HEK293T (cell line): Measurements from ENCODE around the gene PPP1R1B.
A peak's percentile ranks its signal among the peaks of the same experiment; 100 is the strongest.

ENCODE experiments used
- CTCF ChIA-PET: fragments of 350-600 bp; formaldehyde crosslinking; extraction: SDS; loops from one replicate; lab custom pipeline; 2021; ENCODE audit warnings: antibody characterized with exemption, inconsistent platforms; lab: Yijun Ruan, JAX
- POLR2A ChIA-PET: fragments of 350-600 bp; formaldehyde crosslinking; extraction: SDS; loops from one replicate; lab custom pipeline; 2020; ENCODE audit warnings: antibody characterized with exemption, inconsistent platforms; lab: Yijun Ruan, JAX
- DNase-seq: peaks from one replicate; pipeline ENCODE4 v3.0.0; 2012; ENCODE audit warnings: mixed read lengths; ENCODE audit errors: extremely low spot score
- ARNT ChIP-seq: fragments of 450-650 bp; IDR thresholded peaks from 2 replicates; pipeline ENCODE4 v1.6.1; 2017; ENCODE audit warnings: mild to moderate bottlenecking
- BHLHE40 ChIP-seq: fragments of 450-650 bp; IDR thresholded peaks from 2 replicates; pipeline ENCODE4 v1.6.1; 2016; ENCODE audit warnings: mild to moderate bottlenecking, moderate library complexity, borderline replicate concordance
- CTBP1 ChIP-seq: fragments of 450-650 bp; IDR thresholded peaks from 2 replicates; pipeline ENCODE4 v1.6.1; 2016; ENCODE audit warnings: borderline replicate concordance
- ELF4 ChIP-seq: fragments of 450-650 bp; IDR thresholded peaks from 2 replicates; pipeline ENCODE4 v1.6.1; 2017; ENCODE audit warnings: antibody characterized with exemption
- FOXA1 ChIP-seq: fragments of 450-650 bp; IDR thresholded peaks from 2 replicates; pipeline ENCODE4 v1.6.1; 2016; ENCODE audit warnings: mild to moderate bottlenecking
- FOXK2 ChIP-seq: fragments of 450-650 bp; IDR thresholded peaks from 2 replicates; pipeline ENCODE4 v1.6.1; 2016; ENCODE audit warnings: mild to moderate bottlenecking
- FOXM1 ChIP-seq: fragments of 450-650 bp; IDR thresholded peaks from 2 replicates; pipeline ENCODE4 v1.6.1; 2017; ENCODE audit warnings: mild to moderate bottlenecking, borderline replicate concordance
- HDGF ChIP-seq: fragments of 450-650 bp; IDR thresholded peaks from 2 replicates; pipeline ENCODE4 v1.6.1; 2017; ENCODE audit warnings: antibody characterized with exemption, borderline replicate concordance
- L3MBTL2 ChIP-seq: fragments of 450-650 bp; conservative IDR thresholded peaks from 2 replicates; pipeline ENCODE4 v1.6.1; 2016; ENCODE audit warnings: mild to moderate bottlenecking
- LEF1 ChIP-seq: fragments of 450-650 bp; IDR thresholded peaks from 2 replicates; pipeline ENCODE4 v1.6.1; 2017; ENCODE audit warnings: mild to moderate bottlenecking, borderline replicate concordance
- NFRKB ChIP-seq: fragments of 450-650 bp; IDR thresholded peaks from 2 replicates; pipeline ENCODE4 v1.6.1; 2016; ENCODE audit warnings: mild to moderate bottlenecking, moderate library complexity
- SP1 ChIP-seq: fragments of 450-650 bp; IDR thresholded peaks from 2 replicates; pipeline ENCODE4 v1.6.1; 2017
- SUZ12 ChIP-seq: fragments of 450-650 bp; IDR thresholded peaks from 2 replicates; pipeline ENCODE4 v1.6.1; 2016; ENCODE audit warnings: mild to moderate bottlenecking
- TARDBP ChIP-seq: fragments of 450-650 bp; IDR thresholded peaks from 2 replicates; pipeline ENCODE4 v1.6.1; 2016
- ZNF384 ChIP-seq: fragments of 450-650 bp; IDR thresholded peaks from 2 replicates; pipeline ENCODE4 v1.6.1; 2016
- TF ChIP-seq, protein P1 (sequence below): fragments of 450-650 bp; IDR thresholded peaks from 2 replicates; pipeline ENCODE4 v1.6.1; 2016

PPP1R1B gene

DNA sequence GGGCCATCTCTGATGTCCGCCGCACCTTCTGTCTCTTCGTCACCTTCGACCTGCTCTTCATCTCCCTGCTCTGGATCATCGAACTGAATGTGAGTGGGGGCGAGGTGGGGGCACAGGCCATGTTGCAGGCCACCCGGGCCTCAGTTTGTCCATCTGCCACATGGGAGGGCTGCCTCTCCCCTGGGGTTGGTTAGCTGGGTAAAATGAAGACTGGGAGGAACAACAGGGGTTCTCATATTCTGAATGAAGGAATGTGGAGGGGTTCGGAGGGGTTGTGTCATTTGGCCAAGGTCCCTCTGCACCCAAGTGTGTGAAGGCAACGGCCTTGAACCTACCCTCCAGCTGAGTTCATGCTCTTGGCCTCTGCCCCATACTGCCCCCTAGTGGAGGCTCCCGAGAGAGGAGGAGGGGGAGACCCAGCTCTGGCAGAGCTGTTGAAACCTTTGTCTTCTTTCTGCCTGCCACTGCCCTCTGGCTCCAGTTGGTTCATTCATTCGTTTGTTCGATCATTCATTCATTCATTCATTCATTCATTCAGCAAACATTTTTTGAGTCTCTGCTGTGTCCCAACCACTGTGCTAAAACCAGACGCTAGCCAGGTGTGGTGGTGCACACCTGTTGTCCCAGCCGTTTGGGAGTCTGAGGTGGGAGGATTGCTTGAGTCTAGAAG lies 27.0 kb downstream of the PPP1R1B start:
- peak; percentile 76 for DNase-seq
- TF ChIP-seq L3MBTL2 (no peak), TARDBP (no peak), SP1 (no peak), SUZ12 (no peak), ZNF384 (no peak), BHLHE40 (no peak), HDGF (no peak), LEF1 (no peak), FOXA1 (no peak), CTBP1 (no peak), NFRKB (no peak), FOXM1 (no peak), FOXK2 (no peak), ELF4 (no peak), ARNT (no peak)
- TF ChIP-seq, protein P1, sequence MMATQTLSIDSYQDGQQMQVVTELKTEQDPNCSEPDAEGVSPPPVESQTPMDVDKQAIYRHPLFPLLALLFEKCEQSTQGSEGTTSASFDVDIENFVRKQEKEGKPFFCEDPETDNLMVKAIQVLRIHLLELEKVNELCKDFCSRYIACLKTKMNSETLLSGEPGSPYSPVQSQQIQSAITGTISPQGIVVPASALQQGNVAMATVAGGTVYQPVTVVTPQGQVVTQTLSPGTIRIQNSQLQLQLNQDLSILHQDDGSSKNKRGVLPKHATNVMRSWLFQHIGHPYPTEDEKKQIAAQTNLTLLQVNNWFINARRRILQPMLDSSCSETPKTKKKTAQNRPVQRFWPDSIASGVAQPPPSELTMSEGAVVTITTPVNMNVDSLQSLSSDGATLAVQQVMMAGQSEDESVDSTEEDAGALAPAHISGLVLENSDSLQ: no peak
- ChIA-PET CTCF (interaction anchor here (0.5 to 5.3 kb wide), 17 partner anchors 10 to 447 kb away, joined by 3 to 40 read pairs (median 7); partner anchors contain the start of genes ERBB2, PGAP3, STARD3 and TCAP), POLR2A (interaction anchor here (1.1 to 2.1 kb wide), 4 partner anchors 10 to 46 kb away, joined by 3 to 8 read pairs (median 6); partner anchors contain the start of genes ERBB2 and PGAP3)

DNA sequence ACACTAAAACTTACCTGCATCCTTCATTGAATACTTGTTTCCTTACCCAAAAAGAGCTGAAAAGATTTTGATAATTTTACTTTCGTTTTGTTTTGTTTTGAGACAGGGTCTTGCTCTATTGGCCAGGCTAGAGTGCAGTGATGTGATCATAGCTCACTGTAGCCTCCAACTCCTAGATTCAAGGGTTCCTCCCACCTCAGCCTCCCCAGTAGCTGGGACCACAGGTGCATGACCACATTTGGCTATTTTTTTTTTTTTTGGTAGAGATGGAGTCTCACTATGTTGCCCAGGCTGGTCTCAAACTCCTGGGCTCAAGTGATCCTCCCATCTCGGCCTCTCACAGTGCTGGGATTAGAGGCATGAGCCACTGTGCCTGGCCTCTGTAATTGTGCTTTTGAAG lies 28.4 kb downstream of the PPP1R1B start:
- TF ChIP-seq FOXK2 (no peak), FOXA1 (no peak), TARDBP (no peak), CTBP1 (no peak), ARNT (no peak), FOXM1 (no peak), HDGF (no peak), ELF4 (no peak), L3MBTL2 (no peak), LEF1 (no peak), SUZ12 (no peak), SP1 (no peak)
- TF ChIP-seq, protein P1: no peak
- ChIA-PET POLR2A (interaction anchor here (0.7 to 1.4 kb wide), 4 partner anchors 8 to 36 kb away, joined by 3 to 5 read pairs (median 3); partner anchors contain the start of genes PGAP3 and PNMT), CTCF (interaction anchor here (0.7 to 5.3 kb wide), 13 partner anchors 9 to 35 kb away, joined by 3 to 40 read pairs (median 6); no protein-coding TSS in a partner anchor)
- no peak for DNase-seq

DNA sequence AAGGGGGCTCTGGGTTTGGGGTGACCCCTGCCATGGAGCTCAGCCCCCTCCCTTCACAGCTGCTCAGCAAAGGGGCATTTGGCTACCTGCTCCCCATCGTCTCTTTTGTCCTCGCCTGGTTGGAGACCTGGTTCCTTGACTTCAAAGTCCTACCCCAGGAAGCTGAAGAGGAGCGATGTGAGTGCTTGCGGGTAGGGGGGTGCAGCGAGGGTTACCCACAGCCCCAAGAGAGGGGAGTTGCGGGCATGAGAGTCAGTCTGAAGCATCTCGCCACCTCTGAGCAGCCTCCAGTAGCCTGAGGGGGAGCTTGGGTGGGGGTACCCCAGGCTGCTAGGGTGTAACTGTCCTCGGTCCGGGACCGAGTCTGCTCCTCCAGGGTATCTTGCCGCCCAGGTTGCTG lies 31.6 kb downstream of the PPP1R1B start:
- ChIA-PET CTCF (no interaction called here), POLR2A (no interaction called here)
- no peak for TF ChIP-seq FOXM1
- no peak for DNase-seq

DNA sequence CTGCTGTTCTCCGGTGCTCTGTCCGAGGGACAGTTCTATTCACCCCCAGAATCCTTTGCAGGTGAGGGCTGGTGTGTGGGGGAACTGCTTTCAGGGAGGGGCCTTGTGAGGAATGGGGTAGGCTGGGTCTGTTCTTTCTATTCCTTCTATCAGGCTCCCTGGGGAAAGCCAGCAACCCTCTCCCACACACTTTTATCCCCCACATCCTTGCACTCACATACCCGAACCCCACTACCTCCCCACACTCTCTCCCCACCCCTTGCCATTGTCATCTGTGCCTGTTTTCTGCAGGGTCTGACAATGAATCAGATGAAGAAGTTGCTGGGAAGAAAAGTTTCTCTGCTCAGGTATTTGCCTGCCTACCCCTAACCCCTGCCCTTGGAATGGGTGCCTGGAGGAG lies 32.0 kb downstream of the PPP1R1B start:
- ChIA-PET POLR2A (no interaction called here), CTCF (no interaction called here)
- no peak for DNase-seq
- TF ChIP-seq L3MBTL2: no peak
- TF ChIP-seq HDGF: no peak
- no peak for TF ChIP-seq FOXA1
- no peak for TF ChIP-seq FOXK2
- TF ChIP-seq ARNT: no peak
- no peak for TF ChIP-seq TARDBP
- TF ChIP-seq LEF1: no peak
- TF ChIP-seq SP1: no peak
- TF ChIP-seq BHLHE40: no peak
- TF ChIP-seq SUZ12: no peak
- no peak for TF ChIP-seq FOXM1
- TF ChIP-seq, protein P1: no peak
- no peak for TF ChIP-seq NFRKB
- TF ChIP-seq ZNF384: no peak

DNA sequence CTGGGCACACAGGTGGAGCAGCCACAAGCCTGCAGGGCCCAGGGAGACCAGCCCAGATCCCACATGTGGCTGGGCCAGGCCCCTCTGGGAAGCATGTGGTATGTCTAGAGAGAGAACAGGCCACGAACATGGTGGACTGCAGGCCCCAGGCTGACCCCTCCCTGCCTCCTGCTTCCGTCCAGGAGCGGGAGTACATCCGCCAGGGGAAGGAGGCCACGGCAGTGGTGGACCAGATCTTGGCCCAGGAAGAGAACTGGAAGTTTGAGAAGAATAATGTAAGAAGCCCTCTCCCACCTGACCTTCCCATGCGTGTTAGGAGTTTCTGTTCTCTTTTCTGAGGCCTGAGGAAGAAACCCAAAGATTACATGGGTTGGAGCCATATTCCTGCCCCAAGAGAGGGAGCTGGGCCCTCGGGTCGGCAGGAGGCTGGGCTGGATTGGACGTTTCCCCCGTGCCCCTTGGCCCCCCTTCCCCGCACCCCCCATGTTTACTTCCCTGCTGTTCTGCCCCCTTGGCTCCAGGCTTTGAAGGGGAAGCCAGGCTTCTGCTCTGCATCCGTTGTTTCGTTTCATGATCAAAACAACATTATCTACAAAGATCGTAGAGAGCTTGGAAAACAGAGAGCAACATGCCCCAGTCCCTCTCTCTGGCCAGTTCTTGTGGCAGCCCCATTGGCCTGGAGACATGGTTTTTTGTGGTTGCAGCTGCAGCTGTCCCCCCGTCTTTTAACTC lies 32.7 kb downstream of the PPP1R1B start:
- ChIA-PET POLR2A (no interaction called here), CTCF (no interaction called here)
- no peak for DNase-seq
- TF ChIP-seq NFRKB: no peak
- TF ChIP-seq FOXA1: no peak
- TF ChIP-seq LEF1: no peak
- TF ChIP-seq TARDBP: no peak
- TF ChIP-seq ARNT: no peak

DNA sequence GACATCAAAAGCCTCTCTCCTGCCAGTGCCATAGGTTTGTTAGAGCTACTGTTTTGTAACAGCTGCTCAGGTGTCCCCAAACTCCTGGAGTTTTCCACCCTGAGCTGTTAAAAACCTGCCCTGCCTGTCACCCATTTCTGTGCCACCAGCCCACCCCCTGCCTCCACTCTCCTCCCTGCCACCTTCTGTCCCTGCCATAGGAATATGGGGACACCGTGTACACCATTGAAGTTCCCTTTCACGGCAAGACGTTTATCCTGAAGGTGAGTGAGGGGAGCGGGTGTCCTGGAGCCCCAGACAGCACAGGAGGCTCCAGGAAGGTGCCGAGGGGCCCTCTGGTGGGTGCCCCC lies 33.2 kb downstream of the PPP1R1B start:
- TF ChIP-seq CTBP1: no peak
- TF ChIP-seq FOXM1: no peak
- no peak for TF ChIP-seq HDGF
- TF ChIP-seq SUZ12: no peak
- no peak for TF ChIP-seq ELF4
- no peak for TF ChIP-seq ZNF384
- TF ChIP-seq FOXA1: no peak
- no peak for TF ChIP-seq SP1
- TF ChIP-seq, protein P1: no peak
- no peak for TF ChIP-seq NFRKB
- CTCF ChIA-PET: interaction anchor here (0.7 kb wide), 1 partner anchor 28 kb away, joined by 3 read pairs; no protein-coding TSS in a partner anchor
- POLR2A ChIA-PET: no interaction called here
- DNase-seq: no peak
